ENCODE results near the gene THOC6. TPM values are rescaled to one million over a fixed set of nuclear protein-coding genes. Genes with fewer than 3 reads are reported as not detected.

The THOC6 gene
- total RNA-seq, 1 donor from 2014 or later = 15.7 TPM

DNA sequence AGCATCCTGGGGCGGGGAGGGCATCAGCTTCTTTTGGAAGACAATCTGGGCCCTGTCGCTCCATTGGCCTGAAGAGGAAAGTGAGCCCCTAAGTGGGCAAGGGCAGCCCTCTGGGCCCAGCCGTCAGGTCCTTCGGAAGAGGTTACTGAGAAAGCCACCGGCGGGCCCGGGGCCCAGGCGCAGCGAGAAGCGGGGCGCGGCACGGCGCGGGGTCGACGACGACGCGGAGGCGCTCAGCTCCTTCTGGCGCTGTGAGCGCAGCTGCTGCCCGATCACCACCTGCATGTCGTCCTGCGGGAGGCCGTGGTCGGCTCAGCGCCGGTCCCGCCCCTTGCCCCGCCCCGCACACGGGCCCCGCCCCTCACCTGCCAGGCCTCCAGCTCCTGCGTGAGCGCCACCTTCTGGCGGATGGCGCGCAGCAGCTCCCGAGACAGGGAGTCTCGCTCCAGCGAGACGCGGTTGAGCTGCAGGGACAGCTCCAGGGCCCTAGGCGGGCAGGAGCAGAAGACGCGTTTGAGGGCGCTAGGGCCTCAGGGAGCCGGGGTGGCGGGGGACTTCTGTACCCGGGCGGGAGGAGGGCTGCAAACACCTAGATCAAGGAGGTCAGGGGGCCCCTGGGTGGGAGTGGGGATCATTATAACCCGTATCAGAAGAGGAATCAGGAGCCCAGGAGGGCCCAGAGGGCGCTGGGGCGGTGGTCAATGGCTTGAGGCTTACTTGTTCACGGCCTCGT lies 4.3 kb downstream of the THOC6 start:
- Histone ChIP-seq H3K9me3 (ENCODE audit: control insufficient read depth in 3 of 3, low read length in 3 of 3) (no peaks in the 10 kb centered on the region), H3K4me1 (ENCODE audit: control insufficient read depth in 3 of 3, insufficient read depth in 3 of 3, low read length in 3 of 3) (peaks cover 9 to 26% (median 20%) of the 10 kb centered on the region in 3 donors), H3K4me3 (ENCODE audit: low read length in 3 of 3) (no peak overlapping the region), H3K27ac (ENCODE audit: low read depth, low read length) (no peak overlapping the region), H3K27me3 (ENCODE audit: control insufficient read depth in 3 of 3, insufficient read depth in 3 of 3, low read length in 3 of 3) (peaks cover 30 to 41% (median 32%) of the 10 kb centered on the region in 3 donors), H3K9ac (ENCODE audit: low read depth in 1 of 3, low read length in 3 of 3) (no peak overlapping the region), H3K36me3 (ENCODE audit: control insufficient read depth in 3 of 3, insufficient read depth in 3 of 3, low read length in 3 of 3) (peaks cover 14 to 19% (median 19%) of the 10 kb centered on the region in 3 donors)

DNA sequence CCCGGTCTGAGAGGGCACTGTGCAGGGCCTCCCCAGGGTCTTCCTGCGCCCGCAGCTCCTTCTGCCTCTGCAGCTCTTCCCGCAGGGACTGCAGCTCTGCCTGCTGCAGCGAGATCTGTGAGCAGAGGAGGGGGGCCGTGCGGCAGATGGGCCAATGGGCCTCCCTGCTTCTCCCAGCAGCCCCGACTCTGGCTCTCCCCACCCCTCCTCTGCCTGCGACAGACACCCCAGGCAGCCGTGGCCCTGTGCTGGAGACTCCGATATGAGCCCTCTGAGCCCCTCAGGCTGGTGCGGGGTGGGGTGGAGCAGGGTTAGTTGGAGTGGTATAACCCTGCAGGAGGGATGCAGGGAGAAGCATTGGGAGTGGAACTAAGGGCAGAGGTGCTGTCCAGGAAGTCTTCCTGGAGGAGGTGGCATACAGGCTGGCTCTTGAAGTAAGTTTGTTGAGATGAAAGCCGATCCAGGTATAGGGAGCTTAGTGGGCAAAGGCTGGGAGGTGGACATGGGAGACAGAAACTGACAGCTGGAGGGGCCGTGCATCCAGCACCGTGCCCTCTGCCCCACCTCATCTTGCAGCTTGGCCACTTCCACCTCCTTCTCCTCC lies 5.0 kb downstream of the THOC6 start:
- Histone ChIP-seq H3K4me3 (ENCODE audit: low read length in 3 of 3) (no peak overlapping the region), H3K36me3 (ENCODE audit: control insufficient read depth in 3 of 3, insufficient read depth in 3 of 3, low read length in 3 of 3) (peaks cover 14 to 19% (median 19%) of the 10 kb centered on the region in 3 donors), H3K9ac (ENCODE audit: low read depth in 1 of 3, low read length in 3 of 3) (no peak overlapping the region), H3K4me1 (ENCODE audit: control insufficient read depth in 3 of 3, insufficient read depth in 3 of 3, low read length in 3 of 3) (peaks cover 4 to 20% (median 16%) of the 10 kb centered on the region in 3 donors), H3K27me3 (ENCODE audit: control insufficient read depth in 3 of 3, insufficient read depth in 3 of 3, low read length in 3 of 3) (peaks cover 36 to 48% (median 39%) of the 10 kb centered on the region in 3 donors), H3K27ac (ENCODE audit: low read depth, low read length) (no peak overlapping the region), H3K9me3 (ENCODE audit: control insufficient read depth in 3 of 3, low read length in 3 of 3) (no peaks in the 10 kb centered on the region)

- peaks cover 14 to 19% (median 19%) of the 10 kb centered on the region in 3 donors for H3K36me3 ChIP-seq (ENCODE audit: control insufficient read depth in 3 of 3, insufficient read depth in 3 of 3, low read length in 3 of 3)
- peaks cover 0 to 20% (median 14%) of the 10 kb centered on the region in 3 donors for H3K4me1 ChIP-seq (ENCODE audit: control insufficient read depth in 3 of 3, insufficient read depth in 3 of 3, low read length in 3 of 3)
- no peak overlapping the region for H3K4me3 ChIP-seq (ENCODE audit: low read length in 3 of 3)
- H3K27ac ChIP-seq (ENCODE audit: low read depth, low read length) = no peak overlapping the region
- H3K9ac ChIP-seq (ENCODE audit: low read depth in 1 of 3, low read length in 3 of 3) = no peak overlapping the region
- H3K9me3 ChIP-seq (ENCODE audit: control insufficient read depth in 3 of 3, low read length in 3 of 3) = no peaks in the 10 kb centered on the region
- peaks cover 40 to 51% (median 43%) of the 10 kb centered on the region in 3 donors for H3K27me3 ChIP-seq (ENCODE audit: control insufficient read depth in 3 of 3, insufficient read depth in 3 of 3, low read length in 3 of 3)
Measured at GRCh38 chr16:3029491-3030221, 5.8 kb downstream of the THOC6 start.

GRCh38 chr16:3030222-3031212 lies 6.7 kb downstream of the THOC6 start:
- Histone ChIP-seq H3K9ac (ENCODE audit: low read depth in 1 of 3, low read length in 3 of 3) (no peak overlapping the region), H3K36me3 (ENCODE audit: control insufficient read depth in 3 of 3, insufficient read depth in 3 of 3, low read length in 3 of 3) (peaks cover 14 to 19% (median 19%) of the 10 kb centered on the region in 3 donors), H3K4me1 (ENCODE audit: control insufficient read depth in 3 of 3, insufficient read depth in 3 of 3, low read length in 3 of 3) (peaks cover 0 to 13% (median 12%) of the 10 kb centered on the region in 3 donors), H3K27ac (ENCODE audit: low read depth, low read length) (no peak overlapping the region), H3K9me3 (ENCODE audit: control insufficient read depth in 3 of 3, low read length in 3 of 3) (no peaks in the 10 kb centered on the region), H3K27me3 (ENCODE audit: control insufficient read depth in 3 of 3, insufficient read depth in 3 of 3, low read length in 3 of 3) (peaks cover 48 to 59% (median 50%) of the 10 kb centered on the region in 3 donors), H3K4me3 (ENCODE audit: low read length in 3 of 3) (no peak overlapping the region)

DNA sequence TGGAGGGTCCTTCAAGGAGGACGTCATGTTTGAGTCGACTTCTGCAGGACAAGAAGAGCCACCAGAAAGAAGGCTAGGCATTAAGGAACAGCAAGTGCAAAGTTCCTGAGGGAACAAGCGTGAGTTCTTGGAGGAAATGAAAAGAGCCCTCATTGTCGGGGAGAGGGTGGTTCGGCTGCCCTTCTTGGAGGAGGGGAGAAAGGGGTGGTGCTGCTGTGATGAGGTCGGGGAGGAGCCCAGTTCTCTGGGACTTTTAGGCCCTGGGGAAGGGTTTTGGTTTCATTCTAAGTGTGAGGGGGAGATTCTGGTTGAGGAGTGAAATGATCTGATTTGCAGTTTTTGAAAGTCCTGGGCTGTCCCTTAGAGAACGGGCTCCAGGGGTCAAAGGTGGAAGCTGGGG lies 8.8 kb downstream of the THOC6 start:
- H3K36me3 ChIP-seq (ENCODE audit: control insufficient read depth in 3 of 3, insufficient read depth in 3 of 3, low read length in 3 of 3) = no peaks in the 10 kb centered on the region

DNA sequence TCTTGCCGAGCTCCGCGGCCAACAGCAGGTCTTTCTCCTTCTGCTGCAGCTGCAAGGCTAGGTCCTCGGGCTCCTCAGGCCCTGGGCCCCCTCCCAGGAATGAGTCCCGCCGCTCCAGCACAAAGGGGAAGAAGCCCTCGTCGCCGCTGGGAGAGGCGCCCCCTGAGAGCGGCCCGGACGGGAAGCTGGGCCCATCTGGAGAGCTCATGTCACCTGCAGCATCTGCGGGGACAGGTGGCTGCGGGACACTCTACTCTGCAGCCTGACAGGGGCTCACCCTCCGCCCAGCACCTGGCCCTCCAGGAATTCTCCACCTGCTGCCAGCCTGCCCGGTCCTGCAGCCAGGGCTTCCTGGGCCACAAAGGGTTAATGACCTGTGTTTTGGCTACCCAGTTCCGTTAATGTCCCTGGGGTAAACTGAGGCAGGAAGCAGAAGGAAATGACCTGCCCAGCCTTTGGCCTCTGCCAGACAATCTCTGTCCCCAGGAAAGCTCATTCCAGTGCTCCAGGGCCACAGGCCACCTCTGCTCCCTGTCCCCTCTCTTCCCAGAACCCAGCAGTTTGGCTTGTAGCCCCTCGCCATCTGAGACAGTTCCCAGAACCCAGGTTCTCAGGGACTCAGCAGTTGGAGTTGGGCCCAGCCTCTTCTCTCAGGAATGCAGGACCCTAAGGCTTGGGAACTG lies 11.6 kb downstream of the THOC6 start:
- Histone ChIP-seq H3K36me3 (ENCODE audit: control insufficient read depth in 3 of 3, insufficient read depth in 3 of 3, low read length in 3 of 3) (no peaks in the 10 kb centered on the region), H3K9me3 (ENCODE audit: control insufficient read depth in 3 of 3, low read length in 3 of 3) (no peaks in the 10 kb centered on the region), H3K27ac (ENCODE audit: low read depth, low read length) (no peak overlapping the region), H3K4me1 (ENCODE audit: control insufficient read depth in 3 of 3, insufficient read depth in 3 of 3, low read length in 3 of 3) (no peaks in the 10 kb centered on the region), H3K9ac (ENCODE audit: low read depth in 1 of 3, low read length in 3 of 3) (no peak overlapping the region), H3K4me3 (ENCODE audit: low read length in 3 of 3) (no peak overlapping the region), H3K27me3 (ENCODE audit: control insufficient read depth in 3 of 3, insufficient read depth in 3 of 3, low read length in 3 of 3) (peaks cover 64 to 84% (median 71%) of the 10 kb centered on the region in 3 donors)

More for the DNA sequence above, 8.8 kb downstream of the THOC6 start:
- H3K4me1 ChIP-seq (ENCODE audit: control insufficient read depth in 3 of 3, insufficient read depth in 3 of 3, low read length in 3 of 3) = peaks cover 0 to 12% (median 12%) of the 10 kb centered on the region in 3 donors
- H3K9me3 ChIP-seq (ENCODE audit: control insufficient read depth in 3 of 3, low read length in 3 of 3) = no peaks in the 10 kb centered on the region
- H3K9ac ChIP-seq (ENCODE audit: low read depth in 1 of 3, low read length in 3 of 3) = no peak overlapping the region
- no peak overlapping the region for H3K27ac ChIP-seq (ENCODE audit: low read depth, low read length)
- H3K27me3 ChIP-seq (ENCODE audit: control insufficient read depth in 3 of 3, insufficient read depth in 3 of 3, low read length in 3 of 3) = peaks cover 67 to 75% (median 67%) of the 10 kb centered on the region in 3 donors
- H3K4me3 ChIP-seq (ENCODE audit: low read length in 3 of 3) = no peak overlapping the region

GRCh38 chr16:3035972-3036725 lies 12.3 kb downstream of the THOC6 start:
- Histone ChIP-seq H3K36me3 (ENCODE audit: control insufficient read depth in 3 of 3, insufficient read depth in 3 of 3, low read length in 3 of 3) (no peaks in the 10 kb centered on the region), H3K4me1 (ENCODE audit: control insufficient read depth in 3 of 3, insufficient read depth in 3 of 3, low read length in 3 of 3) (no peaks in the 10 kb centered on the region), H3K4me3 (ENCODE audit: low read length in 3 of 3) (no peak overlapping the region), H3K9me3 (ENCODE audit: control insufficient read depth in 3 of 3, low read length in 3 of 3) (no peaks in the 10 kb centered on the region), H3K27me3 (ENCODE audit: control insufficient read depth in 3 of 3, insufficient read depth in 3 of 3, low read length in 3 of 3) (peaks cover 59 to 79% (median 66%) of the 10 kb centered on the region in 3 donors), H3K9ac (ENCODE audit: low read depth in 1 of 3, low read length in 3 of 3) (no peak overlapping the region), H3K27ac (ENCODE audit: low read depth, low read length) (no peak overlapping the region)

- Histone ChIP-seq H3K36me3 (ENCODE audit: control insufficient read depth in 3 of 3, insufficient read depth in 3 of 3, low read length in 3 of 3) (no peaks in the 10 kb centered on the region), H3K4me1 (ENCODE audit: control insufficient read depth in 3 of 3, insufficient read depth in 3 of 3, low read length in 3 of 3) (no peaks in the 10 kb centered on the region), H3K27ac (ENCODE audit: low read depth, low read length) (no peak within 1 kb of the TSS), H3K9ac (ENCODE audit: low read depth in 1 of 3, low read length in 3 of 3) (no peak within 1 kb of the TSS), H3K9me3 (ENCODE audit: control insufficient read depth in 3 of 3, low read length in 3 of 3) (no peaks in the 10 kb centered on the region), H3K4me3 (ENCODE audit: low read length in 3 of 3) (no peak within 1 kb of the TSS), H3K27me3 (ENCODE audit: control insufficient read depth in 3 of 3, insufficient read depth in 3 of 3, low read length in 3 of 3) (peaks cover 57 to 78% (median 65%) of the 10 kb centered on the region in 3 donors)
Measured at GRCh38 chr16:3036726-3037315, 13.0 kb downstream of the THOC6 start, which contains the start of gene BICDL2. TSS of gene BICDL2 (minus strand) at chr16:3036944. CDS start at chr16:3035496, 1,448 bp downstream.
